Right cardiac atrium (tissue), 5 donors: ENCODE results near the gene FBH1. TPM values are rescaled to one million over a fixed set of nuclear protein-coding genes. Genes with fewer than 3 reads are reported as not detected.
"Not testable (repeated sequence)": the region's sequence is repeated elsewhere in the genome, so short reads cannot be mapped to it uniquely, and the experiment has no call there.

ENCODE experiments used
- ATAC-seq, 2 donors: fragments of 200-7000 bp; cut with Tn5 transposase; one replicate each; pipeline versions ENCODE4 v1.8.0 to v1.9.1; 2020; ENCODE audit warnings: moderate library complexity in 2 of 2, mild to moderate bottlenecking in 1 of 2
- DNase-seq, 3 donors: peaks; one replicate each; pipeline ENCODE4 v3.0.0-alpha.2; 2020
- H3K27ac ChIP-seq: one replicate; pipeline ENCODE4 v1.5.1; 2013; ENCODE audit warnings: mild to moderate bottlenecking, low read length, control low read depth, moderate library complexity
- H3K27me3 ChIP-seq: one replicate; pipeline ENCODE4 v1.6.1; 2013; ENCODE audit not compliant: control insufficient read depth, insufficient read depth
- H3K4me1 ChIP-seq: one replicate; pipeline ENCODE4 v1.6.1; 2013; ENCODE audit warnings: low read length; ENCODE audit not compliant: control insufficient read depth, insufficient read depth
- H3K4me3 ChIP-seq: one replicate; pipeline ENCODE4 v1.5.1; 2013; ENCODE audit warnings: low read length, control low read depth
- H3K9me3 ChIP-seq: one replicate; pipeline ENCODE4 v1.6.1; 2013; ENCODE audit warnings: low read length; ENCODE audit not compliant: control insufficient read depth
- WGBS: extraction: QIAGEN DNeasy Blood & Tissue Kit; methylation state at CpG from one replicate; pipeline ENCODE4 v1.1.7; 2013; 5-methylcytosine and 5-hydroxymethylcytosine counted together
- intact Hi-C, 4 donors: fragments of 100-400 bp; cut with DNase I; formaldehyde crosslinking; loops; one replicate each; pipeline versions ENCODE4 v1.11.0 to v1.14.0; 2022 to 2023
- polyA plus RNA-seq: library from polyadenylated mRNA; stranded (reverse); fragments of 200-250 nt; gene quantifications from one replicate; pipeline ENCODE4 v1.2.3, GENCODE V29; 2013
- total RNA-seq, 4 donors: library from RNA; stranded (reverse); fragmentation: NEBNext Ultra II Directional; extraction: Animal tissue kit (Norgen Biotek cat#: 25700); gene quantifications; one replicate each; pipeline ENCODE4 v1.2.1, GENCODE V29; 2021
- donor health status: healthy with polysubstance abuse.
- donor health status: DM: no; HTN: yes; CAD: no.
- donor health status: DM: no; HTN: no; CAD: no.
- donor health status: DM: no; HTN: yes; CAD: no; lungs with severe emphysema.
- donor health status: DM: yes; HTN: yes; CAD: no.

Gene FBH1
- total and polyA plus RNA-seq, 5 donors, result 49.3 to 82.1 (median 76.0) TPM

- intact Hi-C loops, result no loop called here
- DNase-seq (no peak), ATAC-seq (no peak)
- Histone ChIP-seq H3K9me3 (no peaks in the 10 kb centered on the region), H3K27ac (no peak overlapping the region), H3K4me3 (no peak overlapping the region), H3K27me3 (no peaks in the 10 kb centered on the region), H3K4me1 (no peaks in the 10 kb centered on the region)
- WGBS, result 87% methylated on average over 5 of the region's 5 CpGs
Measured at GRCh38 chr10:5858811-5859210, 31.2 kb upstream of the FBH1 start.

GRCh38 chr10:5860066-5860465 is 30.0 kb upstream of the FBH1 start:
- H3K9me3 ChIP-seq, result no peaks in the 10 kb centered on the region
- no peaks in the 10 kb centered on the region for H3K27me3 ChIP-seq
- intact Hi-C loops, result no loop called here
- H3K4me1 ChIP-seq, result no peaks in the 10 kb centered on the region
- WGBS, result 78% methylated on average over 7 of the region's 7 CpGs
- DNase-seq (no peak), ATAC-seq (no peak)
- no peak overlapping the region for H3K27ac ChIP-seq
- H3K4me3 ChIP-seq, result no peak overlapping the region

GRCh38 chr10:5862360-5862961 is 27.6 kb upstream of the FBH1 start:
- intact Hi-C loops, result no loop called here
- ATAC-seq, result no peak
- Histone ChIP-seq H3K27me3 (no peaks in the 10 kb centered on the region), H3K4me1 (no peaks in the 10 kb centered on the region), H3K9me3 (no peaks in the 10 kb centered on the region), H3K27ac (no peak overlapping the region), H3K4me3 (no peak overlapping the region)
- 96% methylated on average over 7 of the region's 7 CpGs for WGBS
- DNase-seq, result no peak

GRCh38 chr10:5862981-5863685 is 26.9 kb upstream of the FBH1 start:
- ATAC-seq, H3K27me3 ChIP-seq, H3K4me1 ChIP-seq, H3K9me3 ChIP-seq, DNase-seq, intact Hi-C loops, H3K4me3 ChIP-seq, H3K27ac ChIP-seq: not testable (repeated sequence)
- 95% methylated on average over 9 of the region's 9 CpGs for WGBS

GRCh38 chr10:5866451-5867081 is 23.5 kb upstream of the FBH1 start:
- H3K4me3 ChIP-seq, H3K27ac ChIP-seq, ATAC-seq, H3K9me3 ChIP-seq, intact Hi-C loops, H3K4me1 ChIP-seq, DNase-seq, H3K27me3 ChIP-seq: not testable (repeated sequence)
- 76% methylated on average over 5 of the region's 5 CpGs for WGBS

GRCh38 chr10:5867091-5867615 is 22.9 kb upstream of the FBH1 start:
- ATAC-seq, result not testable (repeated sequence)

GRCh38 chr10:5868383-5868782 is 21.7 kb upstream of the FBH1 start:
- DNase-seq, H3K9me3 ChIP-seq, H3K27me3 ChIP-seq, intact Hi-C loops, H3K4me1 ChIP-seq, ATAC-seq, H3K27ac ChIP-seq, H3K4me3 ChIP-seq: not testable (repeated sequence)
- 99% methylated on average over 8 of the region's 8 CpGs for WGBS

More at GRCh38 chr10:5867091-5867615, 22.9 kb upstream of the FBH1 start:
- intact Hi-C loops, H3K9me3 ChIP-seq, H3K27me3 ChIP-seq, H3K4me1 ChIP-seq, H3K4me3 ChIP-seq, H3K27ac ChIP-seq, DNase-seq: not testable (repeated sequence)
- WGBS, result 47% methylated on average over 4 of the region's 4 CpGs

GRCh38 chr10:5869156-5869555 is 20.9 kb upstream of the FBH1 start:
- Histone ChIP-seq H3K4me1 (no peaks in the 10 kb centered on the region), H3K4me3 (no peak overlapping the region), H3K27ac (no peak overlapping the region), H3K9me3 (no peaks in the 10 kb centered on the region), H3K27me3 (no peaks in the 10 kb centered on the region)
- intact Hi-C loops, result no loop called here
- ATAC-seq (no peak), DNase-seq (no peak)
- WGBS, result 82% methylated on average over 3 of the region's 3 CpGs

- Histone ChIP-seq H3K9me3 (no peaks in the 10 kb centered on the region), H3K4me1 (no peaks in the 10 kb centered on the region), H3K27me3 (no peaks in the 10 kb centered on the region), H3K4me3 (no peak overlapping the region), H3K27ac (no peak overlapping the region)
- ATAC-seq (no peak), DNase-seq (no peak)
- 40% methylated on average over 5 of the region's 5 CpGs for WGBS
- intact Hi-C loops, result loop anchor here in 3 of 4 donors (10.0 kb wide), 2 partner anchors 57 to 187 kb away; partner anchors contain the start of genes TASOR2 (in 2 of the 3) and GDI2 (in 1 of the 3)
Measured at GRCh38 chr10:5871596-5871995, 18.4 kb upstream of the FBH1 start.

GRCh38 chr10:5873515-5873995 is 16.5 kb upstream of the FBH1 start:
- intact Hi-C loops, result loop anchor here in 3 of 4 donors (10.0 kb wide), 2 partner anchors 59 to 189 kb away; partner anchors contain the start of genes TASOR2 (in 2 of the 3) and GDI2 (in 1 of the 3)
- whole genome bisulfite sequencing, result 51% methylated on average over 9 of the region's 9 CpGs
- DNase-seq, result peak; percentile 39 to 73 (median 62)
- Histone ChIP-seq H3K9me3 (no peaks in the 10 kb centered on the region), H3K4me3 (no peak overlapping the region), H3K27ac (no peak overlapping the region), H3K27me3 (no peaks in the 10 kb centered on the region), H3K4me1 (no peaks in the 10 kb centered on the region)
- ATAC-seq, result peak; percentile 78 to 85
